ENCODE measurements around the gene CAMTA1. TPM values are rescaled to one million over a fixed set of nuclear protein-coding genes. Genes with fewer than 3 reads are reported as not detected.

CAMTA1 gene
- polyA plus RNA-seq, 1 of the 3 experiments (the other 2 are of a cell fraction): 63.1 TPM

DNA sequence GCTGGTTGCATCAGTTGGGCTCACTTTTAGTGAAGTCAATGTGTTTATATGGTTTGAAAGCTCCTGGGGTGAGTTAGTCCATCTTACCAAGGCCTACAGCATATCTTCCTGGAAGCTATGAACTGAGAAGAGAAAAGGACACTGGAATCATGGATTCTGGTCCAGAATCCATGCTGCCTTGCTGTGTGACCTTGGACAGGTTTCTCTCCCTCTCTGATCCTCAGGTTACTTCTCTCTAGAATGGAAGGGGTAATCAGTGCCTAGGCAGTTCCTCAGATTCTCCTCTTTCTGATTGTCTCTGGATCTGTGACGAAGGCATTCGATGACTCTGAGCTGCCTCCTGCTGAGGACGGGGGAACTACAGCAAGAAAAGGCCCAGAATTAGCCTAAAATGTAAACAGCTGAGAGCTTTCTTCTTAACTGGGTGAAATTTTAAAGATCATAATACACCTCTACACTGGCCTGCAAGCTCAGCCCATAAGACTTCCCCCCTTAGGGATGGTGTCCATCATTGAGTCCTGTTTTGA lies 560.9 kb downstream of the CAMTA1 start (continued):
- TF ChIP-seq TAF1 (IDR thresholded peaks at IDR 0.05; ENCODE audit: borderline replicate concordance, low read depth, low read length): no peak

DNA sequence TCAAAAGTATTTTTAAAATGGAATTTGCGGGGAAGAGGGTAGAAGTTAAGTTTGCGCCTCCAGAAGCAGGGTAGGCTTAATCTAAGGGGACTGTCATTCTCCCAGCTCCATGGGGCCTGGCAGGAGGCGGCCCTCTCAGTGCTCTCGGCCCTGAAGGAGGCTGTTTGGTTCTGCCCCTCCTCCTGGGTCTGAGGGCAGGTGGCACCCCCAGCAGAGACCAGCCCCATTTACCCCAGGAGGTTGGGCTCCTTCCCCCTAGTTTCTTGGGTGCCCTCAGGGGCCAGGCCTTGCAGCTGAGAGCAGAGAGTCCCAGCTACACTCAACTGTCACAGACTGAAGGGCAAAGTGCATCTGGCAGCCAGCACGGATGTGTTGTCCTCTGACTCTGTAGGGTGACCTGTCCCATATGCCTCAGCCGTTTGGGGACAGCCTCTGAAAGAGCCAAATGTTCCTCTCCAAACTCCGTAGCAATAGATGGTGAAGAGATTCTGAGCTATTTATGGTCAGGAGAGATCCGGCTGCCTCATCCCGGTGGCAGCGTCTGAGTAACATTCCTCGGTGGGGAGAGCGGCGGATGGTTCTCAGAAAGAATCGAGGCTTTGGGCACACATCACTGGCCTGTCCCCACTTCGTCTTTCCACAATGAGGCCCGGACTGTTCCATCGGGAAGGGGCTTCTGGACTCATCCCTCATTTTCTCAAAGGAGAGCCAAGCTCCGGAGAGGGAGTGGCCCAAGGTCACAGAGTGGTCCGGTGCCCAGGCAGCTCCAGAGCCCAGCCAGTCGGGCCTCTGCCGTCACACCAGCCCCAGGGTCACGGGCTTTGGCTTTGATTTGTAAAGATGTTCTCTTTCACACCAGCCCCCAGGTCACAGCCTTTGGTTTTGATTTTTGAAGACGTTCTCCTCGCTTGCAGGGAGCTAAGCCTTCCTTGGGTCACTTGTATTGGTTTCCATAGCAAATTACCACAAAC lies 561.6 kb downstream of the CAMTA1 start:
- ChIA-PET POLR2A (no interaction called here), CTCF (interaction anchor here (0.9 to 1.9 kb wide), 5 partner anchors 11 to 552 kb away, joined by 3 to 6 read pairs (median 3); no protein-coding TSS in a partner anchor)
- no peak for DNase-seq
- H3K36me3 ChIP-seq (replicated peaks in 1 of 2; ENCODE audit: control insufficient read depth in 1 of 2, insufficient read depth in 2 of 2, low read length in 1 of 2): no peaks in the 10 kb centered on the region
- no peak overlapping the region for H3K4me2 ChIP-seq
- no peak overlapping the region for H3K4me3 ChIP-seq (ENCODE audit: low read depth in 2 of 2, low read length in 1 of 2)
- no peaks in the 10 kb centered on the region for H3K9me2 ChIP-seq
- H3K4me1 ChIP-seq (ENCODE audit: control insufficient read depth in 1 of 2, insufficient read depth in 2 of 2, low read depth in 1 of 2, low read length in 1 of 2): peaks cover 0 to 25% of the 10 kb centered on the region in 2 experiments; a peak in 2 of 4 replicates
- H3K9ac ChIP-seq: no peak overlapping the region
- no peaks in the 10 kb centered on the region for H3K27me3 ChIP-seq (ENCODE audit: insufficient read depth)
- no peak overlapping the region for H3K27ac ChIP-seq (ENCODE audit: low read depth in 2 of 2, low read length in 1 of 2)
- no peak overlapping the region for H2AFZ ChIP-seq (ENCODE audit: low read depth)
- H3F3A ChIP-seq (replicated peaks; ENCODE audit: insufficient read depth): no peaks in the 10 kb centered on the region
- no peaks in the 10 kb centered on the region for H3K79me2 ChIP-seq (ENCODE audit: insufficient read depth)
- H4K20me1 ChIP-seq (ENCODE audit: insufficient read depth): no peaks in the 10 kb centered on the region
- H3K9me3 ChIP-seq: no peaks in the 10 kb centered on the region
- 91% methylated on average over 4 of the region's 24 CpGs for WGBS (ENCODE audit: low lambda C conversion rate)
- TF ChIP-seq, protein P1, sequence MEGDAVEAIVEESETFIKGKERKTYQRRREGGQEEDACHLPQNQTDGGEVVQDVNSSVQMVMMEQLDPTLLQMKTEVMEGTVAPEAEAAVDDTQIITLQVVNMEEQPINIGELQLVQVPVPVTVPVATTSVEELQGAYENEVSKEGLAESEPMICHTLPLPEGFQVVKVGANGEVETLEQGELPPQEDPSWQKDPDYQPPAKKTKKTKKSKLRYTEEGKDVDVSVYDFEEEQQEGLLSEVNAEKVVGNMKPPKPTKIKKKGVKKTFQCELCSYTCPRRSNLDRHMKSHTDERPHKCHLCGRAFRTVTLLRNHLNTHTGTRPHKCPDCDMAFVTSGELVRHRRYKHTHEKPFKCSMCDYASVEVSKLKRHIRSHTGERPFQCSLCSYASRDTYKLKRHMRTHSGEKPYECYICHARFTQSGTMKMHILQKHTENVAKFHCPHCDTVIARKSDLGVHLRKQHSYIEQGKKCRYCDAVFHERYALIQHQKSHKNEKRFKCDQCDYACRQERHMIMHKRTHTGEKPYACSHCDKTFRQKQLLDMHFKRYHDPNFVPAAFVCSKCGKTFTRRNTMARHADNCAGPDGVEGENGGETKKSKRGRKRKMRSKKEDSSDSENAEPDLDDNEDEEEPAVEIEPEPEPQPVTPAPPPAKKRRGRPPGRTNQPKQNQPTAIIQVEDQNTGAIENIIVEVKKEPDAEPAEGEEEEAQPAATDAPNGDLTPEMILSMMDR (IDR thresholded peaks at IDR 0.05): no peak
- TF ChIP-seq, protein P2, sequence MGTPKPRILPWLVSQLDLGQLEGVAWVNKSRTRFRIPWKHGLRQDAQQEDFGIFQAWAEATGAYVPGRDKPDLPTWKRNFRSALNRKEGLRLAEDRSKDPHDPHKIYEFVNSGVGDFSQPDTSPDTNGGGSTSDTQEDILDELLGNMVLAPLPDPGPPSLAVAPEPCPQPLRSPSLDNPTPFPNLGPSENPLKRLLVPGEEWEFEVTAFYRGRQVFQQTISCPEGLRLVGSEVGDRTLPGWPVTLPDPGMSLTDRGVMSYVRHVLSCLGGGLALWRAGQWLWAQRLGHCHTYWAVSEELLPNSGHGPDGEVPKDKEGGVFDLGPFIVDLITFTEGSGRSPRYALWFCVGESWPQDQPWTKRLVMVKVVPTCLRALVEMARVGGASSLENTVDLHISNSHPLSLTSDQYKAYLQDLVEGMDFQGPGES (IDR thresholded peaks at IDR 0.05; ENCODE audit: low read depth, low read length): no peak
- TF ChIP-seq POLR2AphosphoS5 (IDR thresholded peaks at IDR 0.05; ENCODE audit: low read depth, low read length) (no peak), GABPA (IDR thresholded peaks at IDR 0.05; ENCODE audit: low read depth) (no peak), TCF12 (IDR thresholded peaks at IDR 0.05) (no peak), PBX3 (IDR thresholded peaks at IDR 0.05) (no peak), NRF1 (IDR thresholded peaks at IDR 0.05; ENCODE audit: low read depth, low read length) (no peak), RCOR1 (IDR thresholded peaks at IDR 0.05; ENCODE audit: low read length) (no peak), SIN3A (IDR thresholded peaks at IDR 0.05; ENCODE audit: borderline replicate concordance, low read depth, low read length) (no peak), FOSL2 (IDR thresholded peaks at IDR 0.05; ENCODE audit: borderline replicate concordance, low read depth) (no peak), EP300 (IDR thresholded peaks at IDR 0.05; ENCODE audit: borderline replicate concordance in 1 of 2, low read depth in 1 of 2, low read length in 1 of 2) (no peak), USF1 (IDR thresholded peaks at IDR 0.05; ENCODE audit: borderline replicate concordance, low read depth) (no peak), ZBTB33 (IDR thresholded peaks at IDR 0.05; ENCODE audit: borderline replicate concordance, low read depth) (no peak), FOXJ3 (CRISPR knock-in tag; IDR thresholded peaks at IDR 0.05) (no peak), RFX5 (IDR thresholded peaks at IDR 0.05; ENCODE audit: low read length) (no peak), NFIC (IDR thresholded peaks at IDR 0.05; ENCODE audit: borderline replicate concordance) (no peak)
- TF ChIP-seq, protein P3, sequence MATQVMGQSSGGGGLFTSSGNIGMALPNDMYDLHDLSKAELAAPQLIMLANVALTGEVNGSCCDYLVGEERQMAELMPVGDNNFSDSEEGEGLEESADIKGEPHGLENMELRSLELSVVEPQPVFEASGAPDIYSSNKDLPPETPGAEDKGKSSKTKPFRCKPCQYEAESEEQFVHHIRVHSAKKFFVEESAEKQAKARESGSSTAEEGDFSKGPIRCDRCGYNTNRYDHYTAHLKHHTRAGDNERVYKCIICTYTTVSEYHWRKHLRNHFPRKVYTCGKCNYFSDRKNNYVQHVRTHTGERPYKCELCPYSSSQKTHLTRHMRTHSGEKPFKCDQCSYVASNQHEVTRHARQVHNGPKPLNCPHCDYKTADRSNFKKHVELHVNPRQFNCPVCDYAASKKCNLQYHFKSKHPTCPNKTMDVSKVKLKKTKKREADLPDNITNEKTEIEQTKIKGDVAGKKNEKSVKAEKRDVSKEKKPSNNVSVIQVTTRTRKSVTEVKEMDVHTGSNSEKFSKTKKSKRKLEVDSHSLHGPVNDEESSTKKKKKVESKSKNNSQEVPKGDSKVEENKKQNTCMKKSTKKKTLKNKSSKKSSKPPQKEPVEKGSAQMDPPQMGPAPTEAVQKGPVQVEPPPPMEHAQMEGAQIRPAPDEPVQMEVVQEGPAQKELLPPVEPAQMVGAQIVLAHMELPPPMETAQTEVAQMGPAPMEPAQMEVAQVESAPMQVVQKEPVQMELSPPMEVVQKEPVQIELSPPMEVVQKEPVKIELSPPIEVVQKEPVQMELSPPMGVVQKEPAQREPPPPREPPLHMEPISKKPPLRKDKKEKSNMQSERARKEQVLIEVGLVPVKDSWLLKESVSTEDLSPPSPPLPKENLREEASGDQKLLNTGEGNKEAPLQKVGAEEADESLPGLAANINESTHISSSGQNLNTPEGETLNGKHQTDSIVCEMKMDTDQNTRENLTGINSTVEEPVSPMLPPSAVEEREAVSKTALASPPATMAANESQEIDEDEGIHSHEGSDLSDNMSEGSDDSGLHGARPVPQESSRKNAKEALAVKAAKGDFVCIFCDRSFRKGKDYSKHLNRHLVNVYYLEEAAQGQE (IDR thresholded peaks at IDR 0.05; ENCODE audit: low read depth, low read length): no peak
